Sigmoid colon (tissue), 7 donors: ENCODE results near the gene ARL2. TPM values are rescaled to one million over a fixed set of nuclear protein-coding genes. Genes with fewer than 3 reads are reported as not detected.
A peak's percentile ranks its signal among the peaks of the same experiment; 100 is the strongest.
"Not testable (repeated sequence)": the region's sequence is repeated elsewhere in the genome, so short reads cannot be mapped to it uniquely, and the experiment has no call there.

Source experiments
- DNase-seq: peaks from one replicate; pipeline ENCODE4 v3.0.0-alpha.2; 2019
- H3K27ac ChIP-seq, 4 donors: fragments of 200-600 bp; sonication (generic); one replicate each; pipeline ENCODE4 v1.5.1; 2016 to 2019; ENCODE audit warnings: mild to moderate bottlenecking in 1 of 4
- H3K27me3 ChIP-seq, 3 donors: fragments of 200-600 bp; sonication (generic); one replicate each; pipeline ENCODE4 v1.5.1; 2019; ENCODE audit warnings: mild to moderate bottlenecking in 1 of 3
- H3K36me3 ChIP-seq, 4 donors: fragments of 200-600 bp; sonication (generic); one replicate each; pipeline ENCODE4 v1.5.1; 2016 to 2019
- H3K4me1 ChIP-seq, 4 donors: fragments of 200-600 bp; sonication (generic); one replicate each; pipeline ENCODE4 v1.5.1; 2017 to 2019
- H3K4me3 ChIP-seq, 4 donors: fragments of 200-600 bp; sonication (generic); one replicate each; pipeline ENCODE4 v1.5.1; 2017 to 2019; ENCODE audit warnings: mild to moderate bottlenecking in 2 of 4, moderate library complexity in 1 of 4
- H3K9me3 ChIP-seq, 4 donors: fragments of 200-600 bp in 3 of 4; sonication (generic) in 3 of 4; one replicate each; pipeline versions ENCODE4 v1.5.1 to v1.6.1; 2013 to 2019
- CTCF ChIP-seq, 4 experiments: fragments of 450-650 bp in 3 of 4; fragments of 200-600 bp in 1 of 4; IDR thresholded peaks; one replicate each; pipeline ENCODE4 v1.5.1; 2016 to 2019; ENCODE audit warnings: antibody characterized with exemption in 4 of 4, mild to moderate bottlenecking in 3 of 4, moderate library complexity in 2 of 4
- EP300 ChIP-seq, 4 donors: sonication (generic); formaldehyde crosslinking; IDR thresholded peaks; one replicate each; pipeline ENCODE4 v1.6.1; 2017; ENCODE audit warnings: antibody characterized with exemption in 4 of 4
- POLR2A ChIP-seq, 2 donors: fragments of 450-650 bp; IDR thresholded peaks; one replicate each; pipeline ENCODE4 v1.6.1; 2016; ENCODE audit warnings: antibody characterized with exemption in 2 of 2, mild to moderate bottlenecking in 2 of 2, moderate library complexity in 2 of 2
- POLR2AphosphoS5 ChIP-seq, 4 donors: sonication (generic); formaldehyde crosslinking; IDR thresholded peaks; one replicate each; pipeline ENCODE4 v1.6.1; 2017; ENCODE audit warnings: antibody characterized with exemption in 4 of 4
- WGBS, 2 donors: extraction: QIAGEN DNeasy Blood & Tissue Kit; methylation state at CpG; one replicate each; pipeline ENCODE4 v1.1.7; 2013; 5-methylcytosine and 5-hydroxymethylcytosine counted together
- intact Hi-C: fragments of 100-400 bp; cut with DNase I; formaldehyde crosslinking; loops from one replicate; pipeline ENCODE4 v1.15.1; 2023
- polyA plus RNA-seq, 3 donors: library from polyadenylated mRNA; stranded (reverse); fragments of 200-250 nt; gene quantifications; one replicate each; pipeline ENCODE4 v1.2.3, GENCODE V29; 2013
- total RNA-seq, 4 donors: library from RNA; depleted of rRNA; stranded (reverse); fragments of >200 nt; gene quantifications; one replicate each; pipeline ENCODE4 v1.1.0, GENCODE V29; 2016
- donor health status: healthy with polysubstance abuse.
- donor health status: Bipolar disorder and iron deficiency.
- donor health status: healthy.

The ARL2 gene
- total and polyA plus RNA-seq, 7 donors, result 92.9 to 157 (median 124) TPM

- DNase-seq, result no peak
- WGBS, 2 donors, result 30% methylated on average over 23 of the region's 23 CpGs
- Histone ChIP-seq H3K27me3 (no peaks in the 10 kb centered on the region), H3K4me3 (peak overlapping the region; percentile 60 to 92 (median 81)), H3K9me3 (no peaks in the 10 kb centered on the region), H3K4me1 (peaks cover 0 to 25% (median 19%) of the 10 kb centered on the region in 4 donors), H3K36me3 (peaks cover 2 to 15% (median 9%) of the 10 kb centered on the region in 4 donors), H3K27ac (peak overlapping the region; percentile 99 to 100 (median 100))
- TF ChIP-seq POLR2A (IDR thresholded peaks at IDR 0.05), result no peak
- intact Hi-C loops, result loop anchor here (1.0 to 5.0 kb wide), 4 partner anchors 13 to 102 kb away; partner anchors contain the start of genes PPP2R5B, SNX15, VPS51 and ZNHIT2
Observed at GRCh38 chr11:65014726-65015227, 817 bp downstream of the ARL2 start.

- H3K9me3 ChIP-seq, result no peaks in the 10 kb centered on the region
- no peak overlapping the region for H3K27ac ChIP-seq
- no peak for TF ChIP-seq CTCF (IDR thresholded peaks at IDR 0.05)
- TF ChIP-seq EP300 (IDR thresholded peaks at IDR 0.05), result no peak
- TF ChIP-seq POLR2AphosphoS5 (IDR thresholded peaks at IDR 0.05), result no peak
- TF ChIP-seq POLR2A (IDR thresholded peaks at IDR 0.05), result no peak
- H3K4me3 ChIP-seq, result no peak overlapping the region
- WGBS, 2 donors, result 68 to 84% methylated on average over 4 of the region's 4 CpGs
- H3K36me3 ChIP-seq, result peaks cover 9 to 34% (median 21%) of the 10 kb centered on the region in 4 donors
- peaks cover 0 to 25% (median 19%) of the 10 kb centered on the region in 4 donors for H3K4me1 ChIP-seq
- DNase-seq, result no peak
- intact Hi-C loops, result no loop called here
- H3K27me3 ChIP-seq, result no peaks in the 10 kb centered on the region
Observed at GRCh38 chr11:65016705-65017104, 2.7 kb downstream of the ARL2 start.

GRCh38 chr11:65017937-65018336, 4.0 kb downstream of the ARL2 start:
- Histone ChIP-seq H3K4me1 (peaks cover 0 to 22% (median 17%) of the 10 kb centered on the region in 4 donors), H3K4me3 (no peak overlapping the region), H3K27ac (no peak overlapping the region), H3K9me3 (no peaks in the 10 kb centered on the region), H3K36me3 (peaks cover 9 to 46% (median 25%) of the 10 kb centered on the region in 4 donors), H3K27me3 (no peaks in the 10 kb centered on the region)
- no peak for DNase-seq
- TF ChIP-seq EP300 (IDR thresholded peaks at IDR 0.05), result no peak
- TF ChIP-seq POLR2AphosphoS5 (IDR thresholded peaks at IDR 0.05), result no peak
- no peak for TF ChIP-seq POLR2A (IDR thresholded peaks at IDR 0.05)
- 98% methylated on average over 6 of the region's 6 CpGs for WGBS, 2 donors
- intact Hi-C loops, result no loop called here

- Histone ChIP-seq H3K36me3 (peaks cover 9 to 48% (median 25%) of the 10 kb centered on the region in 4 donors), H3K27ac (no peak overlapping the region), H3K9me3 (no peaks in the 10 kb centered on the region), H3K4me1 (peaks cover 0 to 14% (median 9%) of the 10 kb centered on the region in 4 donors), H3K27me3 (no peaks in the 10 kb centered on the region), H3K4me3 (no peak overlapping the region)
- 91% methylated on average over 7 of the region's 7 CpGs for WGBS, 2 donors
- no peak for DNase-seq
- intact Hi-C loops, result no loop called here
- TF ChIP-seq POLR2A (IDR thresholded peaks at IDR 0.05), result no peak
- no peak for TF ChIP-seq POLR2AphosphoS5 (IDR thresholded peaks at IDR 0.05)
- no peak for TF ChIP-seq EP300 (IDR thresholded peaks at IDR 0.05)
- no peak for TF ChIP-seq CTCF (IDR thresholded peaks at IDR 0.05)
Observed at GRCh38 chr11:65019824-65020223, 5.9 kb downstream of the ARL2 start.

GRCh38 chr11:65021003-65021402, 7.0 kb downstream of the ARL2 start:
- Histone ChIP-seq H3K9me3 (no peaks in the 10 kb centered on the region), H3K4me3 (no peak overlapping the region), H3K4me1 (peaks cover 0 to 2% (median 0%) of the 10 kb centered on the region in 4 donors), H3K27ac (no peak overlapping the region), H3K36me3 (peaks cover 9 to 48% (median 25%) of the 10 kb centered on the region in 4 donors), H3K27me3 (no peaks in the 10 kb centered on the region)
- intact Hi-C loops, result no loop called here
- TF ChIP-seq CTCF (IDR thresholded peaks at IDR 0.05) (no peak), POLR2AphosphoS5 (IDR thresholded peaks at IDR 0.05) (no peak), POLR2A (IDR thresholded peaks at IDR 0.05) (no peak)
- no peak for DNase-seq
- WGBS, 2 donors, result 86 to 90% methylated on average over 3 of the region's 3 CpGs

GRCh38 chr11:65021509-65021908, 7.5 kb downstream of the ARL2 start:
- Histone ChIP-seq H3K27me3 (no peaks in the 10 kb centered on the region), H3K4me3 (no peak overlapping the region), H3K27ac (no peak overlapping the region), H3K9me3 (no peaks in the 10 kb centered on the region), H3K4me1 (peaks cover 0 to under 1% (median 0%) of the 10 kb centered on the region in 4 donors), H3K36me3 (peaks cover 9 to 48% (median 25%) of the 10 kb centered on the region in 4 donors)
- no peak for TF ChIP-seq POLR2AphosphoS5 (IDR thresholded peaks at IDR 0.05)
- DNase-seq, result no peak
- intact Hi-C loops, result no loop called here
- WGBS, 2 donors, result 96 to 97% methylated on average over 11 of the region's 11 CpGs

GRCh38 chr11:65023502-65023901, 9.5 kb downstream of the ARL2 start:
- 72 to 82% methylated on average over 8 of the region's 8 CpGs for WGBS, 2 donors
- intact Hi-C loops, H3K9me3 ChIP-seq, DNase-seq, H3K27ac ChIP-seq, H3K27me3 ChIP-seq, H3K4me3 ChIP-seq: not testable (repeated sequence)
- Histone ChIP-seq H3K36me3 (peaks cover 9 to 44% (median 21%) of the 10 kb centered on the region in 4 donors), H3K4me1 (peaks cover 0 to 14% (median 10%) of the 10 kb centered on the region in 4 donors)
